H1 (cell line): ENCODE results near the gene UBE2O.

Experiments used
- CHD2 ChIP-seq: IDR thresholded peaks from 2 replicates; pipeline ENCODE4 v1.6.1; 2012; ENCODE audit warnings: low read length, improper control_type of control experiment
- CTCF ChIP-seq, 3 experiments: IDR thresholded peaks; 1 replicate in 2 of 3; 2 replicates in 1 of 3; pipeline versions ENCODE4 v1.5.1 to v1.6.1; 2011; ENCODE audit warnings: low read length in 3 of 3, mild to moderate bottlenecking in 3 of 3, inconsistent platforms in 2 of 3, low read depth in 1 of 3, moderate library complexity in 1 of 3; ENCODE audit not compliant: insufficient read depth in 1 of 3; ENCODE audit errors: control extremely low read depth in 1 of 3
- EGR1 ChIP-seq: IDR thresholded peaks from 2 replicates; pipeline ENCODE4 v1.6.1; 2011; ENCODE audit warnings: low read depth, low read length, borderline replicate concordance
- EP300 ChIP-seq, 2 experiments: IDR thresholded peaks; 1 replicate in 1 of 2; 2 replicates in 1 of 2; pipeline ENCODE4 v1.6.1; 2011 to 2012; ENCODE audit warnings: low read depth in 2 of 2, low read length in 2 of 2, mild to moderate bottlenecking in 2 of 2, borderline replicate concordance in 1 of 2, inconsistent platforms in 1 of 2, moderate library complexity in 1 of 2
- EZH2 ChIP-seq: fragments of 200-600 bp; sonication (generic); IDR thresholded peaks from 2 replicates; pipeline ENCODE4 v1.7.1; 2012; ENCODE audit warnings: low read depth, mild to moderate bottlenecking, moderate library complexity, low read length, inconsistent platforms; ENCODE audit not compliant: severe bottlenecking
- GABPA ChIP-seq: IDR thresholded peaks from 2 replicates; pipeline ENCODE4 v1.6.1; 2011; ENCODE audit warnings: mild to moderate bottlenecking, low read length, moderate library complexity, borderline replicate concordance; ENCODE audit not compliant: insufficient read depth
- GTF2F1 ChIP-seq: IDR thresholded peaks from 2 replicates; pipeline ENCODE4 v1.6.1; 2012; ENCODE audit warnings: low read depth, low read length, improper control_type of control experiment, borderline replicate concordance
- JUND ChIP-seq: IDR thresholded peaks from 2 replicates; pipeline ENCODE4 v1.6.1; 2011; ENCODE audit warnings: mild to moderate bottlenecking, improper control_type of control experiment, low read length
- MAFK ChIP-seq: IDR thresholded peaks from 2 replicates; pipeline ENCODE4 v1.6.1; 2012; ENCODE audit warnings: low read depth, mild to moderate bottlenecking, improper control_type of control experiment, low read length
- NANOG ChIP-seq: IDR thresholded peaks from 2 replicates; pipeline ENCODE4 v1.6.1; 2011; ENCODE audit warnings: low read length, low read depth, mild to moderate bottlenecking, inconsistent platforms; ENCODE audit not compliant: insufficient read depth, poor library complexity, severe bottlenecking
- POLR2A ChIP-seq, 2 experiments: IDR thresholded peaks; 1 replicate in 1 of 2; 2 replicates in 1 of 2; pipeline ENCODE4 v1.6.1; 2011; ENCODE audit warnings: low read depth in 2 of 2, low read length in 2 of 2, mild to moderate bottlenecking in 2 of 2; ENCODE audit errors: control extremely low read depth in 1 of 2
- SUZ12 ChIP-seq: fragments of 200-600 bp; sonication (generic); IDR thresholded peaks from 2 replicates; pipeline ENCODE4 v1.6.1; 2012; ENCODE audit warnings: mild to moderate bottlenecking, inconsistent platforms, low read length, moderate library complexity, mixed read lengths
- TEAD4 ChIP-seq: IDR thresholded peaks from 2 replicates; pipeline ENCODE4 v1.6.1; 2012; ENCODE audit warnings: low read depth, low read length, inconsistent platforms, mixed read lengths

GRCh38 chr17:76394166-76394565 lies 58.8 kb downstream of the UBE2O start:
- TF ChIP-seq SUZ12 (no peak), TEAD4 (no peak), JUND (no peak), CTCF (IDR thresholded peaks at IDR 0.05; ENCODE audit: control extremely low read depth in 1 of 3, insufficient read depth in 1 of 3, low read depth in 1 of 3, low read length in 3 of 3) (no peak), NANOG (no peak), EGR1 (no peak), GTF2F1 (no peak), EP300 (IDR thresholded peaks at IDR 0.05; ENCODE audit: borderline replicate concordance in 1 of 2, low read depth in 2 of 2, low read length in 2 of 2) (no peak), EZH2 (no peak), GABPA (no peak), POLR2A (IDR thresholded peaks at IDR 0.05; ENCODE audit: control extremely low read depth in 1 of 2, low read depth in 2 of 2, low read length in 2 of 2) (no peak), CHD2 (no peak), MAFK (no peak)
